GM12872 (cell line): ENCODE data around the gene SYAP1.

Experiments
- CTCF ChIP-seq: IDR thresholded peaks from 3 replicates; pipeline ENCODE4 v1.5.1; 2011; ENCODE audit warnings: low read depth, mild to moderate bottlenecking, low read length, moderate library complexity; ENCODE audit not compliant: insufficient read depth

Gene SYAP1

GRCh38 chrX:16807976-16808542 lies 88.6 kb downstream of the SYAP1 start:
- TF ChIP-seq CTCF: no peak

GRCh38 chrX:16814597-16814996 lies 95.2 kb downstream of the SYAP1 start:
- no peak for TF ChIP-seq CTCF
